ENCODE measurements around the gene TPGS2. TPM values are rescaled to one million over a fixed set of nuclear protein-coding genes. Genes with fewer than 3 reads are reported as not detected.
"Not testable (repeated sequence)": the region's sequence is repeated elsewhere in the genome, so short reads cannot be mapped to it uniquely, and the experiment has no call there.

The TPGS2 gene
- total RNA-seq, 3 donors from 2014 or later = 27.6 to 42.0 (median 36.7) TPM

DNA sequence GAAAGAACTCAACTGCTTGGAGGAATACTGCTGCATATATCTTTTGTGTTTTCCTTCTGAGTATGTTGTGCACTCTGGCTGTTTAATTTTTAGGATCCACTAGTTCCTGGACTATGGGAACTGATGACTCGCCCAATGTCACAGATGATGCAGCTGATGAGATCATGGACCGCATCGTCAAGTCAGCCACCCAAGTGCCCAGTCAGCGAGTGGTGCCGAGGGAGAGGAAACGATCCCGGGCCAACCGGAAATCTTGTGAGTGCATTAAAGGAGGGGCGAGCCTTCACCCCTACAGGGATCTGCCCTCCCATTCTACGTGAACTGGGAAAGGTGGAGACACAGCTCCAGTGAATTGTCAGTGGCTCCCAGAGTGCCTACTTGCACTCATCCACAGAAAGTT is 59.6 kb downstream of the TPGS2 start:
- H3K4me3 ChIP-seq = no peak overlapping the region
- intact Hi-C loops (cut with DNase I, micrococcal nuclease) = no loop called here
- no peak for ATAC-seq

DNA sequence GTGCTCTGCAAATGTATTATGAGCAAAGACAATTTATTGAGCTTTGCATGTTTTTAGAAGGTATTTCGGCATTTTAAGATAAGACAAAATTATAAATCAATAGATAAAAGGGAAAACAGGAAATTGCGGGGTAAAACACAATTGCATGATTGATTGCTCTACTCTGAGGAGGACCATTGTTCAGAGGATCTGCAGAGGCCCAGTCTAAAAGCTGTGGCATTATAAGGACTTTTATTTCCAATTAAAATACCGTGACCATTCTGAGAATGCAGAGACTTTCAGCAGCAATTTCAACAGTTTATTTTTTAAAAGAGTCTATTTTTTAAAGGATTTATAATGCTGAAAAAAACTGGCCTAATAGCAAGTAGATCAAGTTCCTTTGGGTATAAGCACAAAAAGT is 62.0 kb downstream of the TPGS2 start:
- no peak for DNase-seq
- Histone ChIP-seq H3K4me3 (no peak overlapping the region), H3K36me3 (ENCODE audit: low read depth) (no peaks in the 10 kb centered on the region), H3K9me3 (no peaks in the 10 kb centered on the region), H3K4me1 (ENCODE audit: low read depth) (no peaks in the 10 kb centered on the region)
- ATAC-seq = no peak
- intact Hi-C loops (cut with DNase I, micrococcal nuclease) = no loop called here
- TF ChIP-seq, protein P1, sequence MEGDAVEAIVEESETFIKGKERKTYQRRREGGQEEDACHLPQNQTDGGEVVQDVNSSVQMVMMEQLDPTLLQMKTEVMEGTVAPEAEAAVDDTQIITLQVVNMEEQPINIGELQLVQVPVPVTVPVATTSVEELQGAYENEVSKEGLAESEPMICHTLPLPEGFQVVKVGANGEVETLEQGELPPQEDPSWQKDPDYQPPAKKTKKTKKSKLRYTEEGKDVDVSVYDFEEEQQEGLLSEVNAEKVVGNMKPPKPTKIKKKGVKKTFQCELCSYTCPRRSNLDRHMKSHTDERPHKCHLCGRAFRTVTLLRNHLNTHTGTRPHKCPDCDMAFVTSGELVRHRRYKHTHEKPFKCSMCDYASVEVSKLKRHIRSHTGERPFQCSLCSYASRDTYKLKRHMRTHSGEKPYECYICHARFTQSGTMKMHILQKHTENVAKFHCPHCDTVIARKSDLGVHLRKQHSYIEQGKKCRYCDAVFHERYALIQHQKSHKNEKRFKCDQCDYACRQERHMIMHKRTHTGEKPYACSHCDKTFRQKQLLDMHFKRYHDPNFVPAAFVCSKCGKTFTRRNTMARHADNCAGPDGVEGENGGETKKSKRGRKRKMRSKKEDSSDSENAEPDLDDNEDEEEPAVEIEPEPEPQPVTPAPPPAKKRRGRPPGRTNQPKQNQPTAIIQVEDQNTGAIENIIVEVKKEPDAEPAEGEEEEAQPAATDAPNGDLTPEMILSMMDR (IDR thresholded peaks at IDR 0.05) = no peak

More for the DNA sequence above, 59.6 kb downstream of the TPGS2 start:
- no peak for DNase-seq
- Histone ChIP-seq H3K36me3 (ENCODE audit: low read depth) (no peaks in the 10 kb centered on the region), H3K4me1 (ENCODE audit: low read depth) (no peaks in the 10 kb centered on the region), H3K9me3 (no peaks in the 10 kb centered on the region)
- TF ChIP-seq, protein P1 (IDR thresholded peaks at IDR 0.05) = no peak

DNA sequence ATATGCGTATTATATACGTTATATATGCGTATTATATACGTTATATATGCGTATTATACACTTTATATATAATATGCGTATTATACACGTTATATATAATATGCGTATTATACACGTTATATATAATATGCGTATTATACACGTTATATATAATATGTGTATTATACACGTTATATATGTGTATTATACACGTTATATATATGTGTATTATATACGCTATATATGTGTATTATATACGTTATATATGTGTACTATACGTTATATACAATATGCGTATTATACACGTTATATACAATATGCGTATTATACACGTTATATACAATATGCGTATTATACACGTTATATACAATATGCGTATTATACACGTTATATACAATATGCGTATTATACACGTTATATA is 65.8 kb downstream of the TPGS2 start:
- intact Hi-C loops (cut with DNase I, micrococcal nuclease); H3K4me3 ChIP-seq; H3K36me3 ChIP-seq (ENCODE audit: low read depth); ATAC-seq; DNase-seq; H3K9me3 ChIP-seq; H3K4me1 ChIP-seq (ENCODE audit: low read depth): not testable (repeated sequence)

DNA sequence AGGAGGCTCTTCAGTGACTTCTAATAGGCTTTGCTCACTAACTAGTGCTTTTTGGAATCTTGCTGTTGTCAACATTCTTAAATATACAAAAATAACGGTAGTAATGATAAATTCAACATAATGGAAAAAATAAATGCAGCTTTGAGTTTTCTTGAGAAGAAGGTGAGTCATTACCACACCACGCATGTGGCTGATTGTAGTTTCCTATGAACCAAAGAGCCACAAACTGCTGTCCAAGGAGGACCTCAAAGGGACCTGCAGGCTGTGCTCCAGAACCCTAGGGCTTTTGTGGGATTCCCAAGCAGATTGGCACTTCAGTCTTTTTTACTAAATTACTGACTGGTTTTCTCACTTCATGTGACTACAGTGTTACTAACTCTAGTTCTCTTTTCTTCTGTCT is 66.7 kb downstream of the TPGS2 start:
- TF ChIP-seq, protein P1 (IDR thresholded peaks at IDR 0.05) = no peak
- Histone ChIP-seq H3K36me3 (ENCODE audit: low read depth) (no peaks in the 10 kb centered on the region), H3K4me1 (ENCODE audit: low read depth) (no peaks in the 10 kb centered on the region), H3K4me3 (no peak overlapping the region), H3K9me3 (no peaks in the 10 kb centered on the region)
- ATAC-seq (no peak), DNase-seq (no peak)
- intact Hi-C loops (cut with DNase I, micrococcal nuclease) = no loop called here

DNA sequence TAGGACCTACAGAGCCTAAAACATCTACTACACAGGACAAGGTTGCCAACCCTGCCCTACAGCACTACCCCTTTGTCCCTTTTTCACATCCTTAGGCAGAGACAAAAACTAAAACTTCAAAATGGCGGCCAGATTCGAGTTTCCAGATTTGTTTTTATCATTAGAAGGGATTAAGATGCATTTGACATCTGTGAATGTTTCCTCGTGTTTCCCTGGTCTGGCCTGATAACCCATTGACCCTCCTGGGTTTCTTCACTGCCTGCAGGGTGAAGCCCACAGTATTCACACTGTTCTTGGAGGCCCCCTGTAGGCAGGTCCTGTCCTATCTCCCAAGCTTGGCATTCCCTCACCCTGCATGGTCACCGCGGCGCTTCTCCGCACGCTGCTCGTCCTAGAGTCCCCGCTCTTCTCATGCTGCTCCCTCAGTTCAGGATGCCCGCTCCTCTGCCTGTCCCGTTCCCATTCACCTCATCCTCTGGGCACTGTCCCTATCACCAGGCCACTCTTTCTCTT is 67.6 kb downstream of the TPGS2 start:
- intact Hi-C loops (cut with DNase I, micrococcal nuclease) = no loop called here
- no peaks in the 10 kb centered on the region for H3K4me1 ChIP-seq (ENCODE audit: low read depth)
- TF ChIP-seq, protein P1 (IDR thresholded peaks at IDR 0.05) = no peak
- H3K4me3 ChIP-seq = no peak overlapping the region
- H3K9me3 ChIP-seq = no peaks in the 10 kb centered on the region
- no peaks in the 10 kb centered on the region for H3K36me3 ChIP-seq (ENCODE audit: low read depth)
- ATAC-seq (no peak), DNase-seq (no peak)

DNA sequence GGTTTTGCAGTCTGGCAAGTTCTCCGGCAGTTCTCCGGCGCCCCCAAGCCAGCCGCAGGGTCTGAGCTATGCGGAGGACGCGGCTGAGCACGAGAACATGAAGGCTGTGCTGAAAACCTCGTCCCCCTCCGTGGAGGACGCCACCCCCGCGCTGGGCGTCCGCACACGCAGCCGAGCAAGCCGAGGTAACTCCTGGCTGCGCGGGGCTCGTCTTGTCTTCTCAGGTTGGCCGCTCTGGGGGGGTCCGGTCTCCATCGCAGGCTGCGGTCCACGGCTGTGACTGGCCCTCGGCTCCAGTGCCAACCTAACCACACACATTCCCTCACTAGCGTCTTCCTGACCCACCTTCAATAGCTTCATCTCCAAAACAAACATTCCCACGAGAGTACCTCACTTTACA is 68.2 kb downstream of the TPGS2 start:
- Histone ChIP-seq H3K36me3 (ENCODE audit: low read depth) (no peaks in the 10 kb centered on the region), H3K4me1 (ENCODE audit: low read depth) (no peaks in the 10 kb centered on the region), H3K9me3 (no peaks in the 10 kb centered on the region), H3K4me3 (no peak overlapping the region)
- no peak for DNase-seq
- intact Hi-C loops (cut with DNase I, micrococcal nuclease) = no loop called here
- TF ChIP-seq, protein P1 (IDR thresholded peaks at IDR 0.05) = no peak
- ATAC-seq = no peak

Data from mucosa of descending colon (tissue), 3 donors.